ENCODE data around the gene ADIPOR2.

GRCh38 chr12:1822699-1823098 is 131.8 kb downstream of the ADIPOR2 start:
- TF ChIP-seq EZH2 (IDR thresholded peaks at IDR 0.05; ENCODE audit: borderline replicate concordance, low read depth, low read length, severe bottlenecking) (no peak), CTCF (IDR thresholded peaks at IDR 0.05; ENCODE audit: borderline replicate concordance, extremely low read depth, low read length, poor library complexity, severe bottlenecking) (no peak)

Data from DND-41 (cell line).